Breast epithelium (tissue), 3 donors: ENCODE measurements around the gene PARG.
"Not testable (repeated sequence)": the region's sequence is repeated elsewhere in the genome, so short reads cannot be mapped to it uniquely, and the experiment has no call there.

Experiments used
- POLR2A ChIP-seq: fragments of 450-650 bp; IDR thresholded peaks from one replicate; pipeline ENCODE4 v1.6.1; 2016; ENCODE audit warnings: antibody characterized with exemption, mild to moderate bottlenecking, moderate library complexity
- POLR2AphosphoS5 ChIP-seq, 3 donors: sonication (generic); formaldehyde crosslinking; IDR thresholded peaks; one replicate each; pipeline ENCODE4 v1.6.1; 2017; ENCODE audit warnings: antibody characterized with exemption in 3 of 3
- TF ChIP-seq, protein P1 (sequence below), 3 donors: fragments of 450-650 bp; IDR thresholded peaks; one replicate each; pipeline ENCODE4 v1.5.1; 2016 to 2017; ENCODE audit warnings: antibody characterized with exemption in 3 of 3, mild to moderate bottlenecking in 3 of 3, moderate library complexity in 3 of 3

DNA sequence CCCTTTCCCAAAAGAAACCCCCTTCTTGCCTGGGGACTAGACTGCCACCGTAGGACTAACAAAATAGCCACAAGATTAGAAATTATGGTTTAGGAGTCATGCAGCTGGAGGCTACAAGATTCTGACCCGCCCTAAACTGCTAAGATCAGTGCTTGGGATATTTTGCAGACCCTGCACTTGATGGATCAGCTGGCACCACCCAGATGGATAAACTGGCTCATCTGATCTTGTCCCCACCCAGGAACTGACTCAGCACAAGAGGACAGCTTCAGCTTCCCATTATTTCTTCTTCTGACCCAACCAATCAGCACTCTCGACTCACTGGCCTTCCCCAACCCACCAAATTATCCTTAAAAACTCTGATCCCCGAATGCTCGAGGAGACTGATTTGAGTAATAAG lies 10.6 kb downstream of the PARG start:
- TF ChIP-seq, protein P1, sequence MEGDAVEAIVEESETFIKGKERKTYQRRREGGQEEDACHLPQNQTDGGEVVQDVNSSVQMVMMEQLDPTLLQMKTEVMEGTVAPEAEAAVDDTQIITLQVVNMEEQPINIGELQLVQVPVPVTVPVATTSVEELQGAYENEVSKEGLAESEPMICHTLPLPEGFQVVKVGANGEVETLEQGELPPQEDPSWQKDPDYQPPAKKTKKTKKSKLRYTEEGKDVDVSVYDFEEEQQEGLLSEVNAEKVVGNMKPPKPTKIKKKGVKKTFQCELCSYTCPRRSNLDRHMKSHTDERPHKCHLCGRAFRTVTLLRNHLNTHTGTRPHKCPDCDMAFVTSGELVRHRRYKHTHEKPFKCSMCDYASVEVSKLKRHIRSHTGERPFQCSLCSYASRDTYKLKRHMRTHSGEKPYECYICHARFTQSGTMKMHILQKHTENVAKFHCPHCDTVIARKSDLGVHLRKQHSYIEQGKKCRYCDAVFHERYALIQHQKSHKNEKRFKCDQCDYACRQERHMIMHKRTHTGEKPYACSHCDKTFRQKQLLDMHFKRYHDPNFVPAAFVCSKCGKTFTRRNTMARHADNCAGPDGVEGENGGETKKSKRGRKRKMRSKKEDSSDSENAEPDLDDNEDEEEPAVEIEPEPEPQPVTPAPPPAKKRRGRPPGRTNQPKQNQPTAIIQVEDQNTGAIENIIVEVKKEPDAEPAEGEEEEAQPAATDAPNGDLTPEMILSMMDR (IDR thresholded peaks at IDR 0.05), result not testable (repeated sequence)
- TF ChIP-seq POLR2AphosphoS5 (IDR thresholded peaks at IDR 0.05); POLR2A: not testable (repeated sequence)
